ENCODE data around the gene ANTXRL. TPM values are rescaled to one million over a fixed set of nuclear protein-coding genes. Genes with fewer than 3 reads are reported as not detected.
"Not testable (repeated sequence)": the region's sequence is repeated elsewhere in the genome, so short reads cannot be mapped to it uniquely, and the experiment has no call there.

ANTXRL gene
- total RNA-seq, 1 experiment from 2014 or later, result not detected

GRCh38 chr10:46296086-46296485, 9.3 kb downstream of the ANTXRL start:
- H3K4me1 ChIP-seq (ENCODE audit: insufficient read depth, low read length); H3K36me3 ChIP-seq (ENCODE audit: low read depth, low read length); H3K4me3 ChIP-seq (ENCODE audit: low read length); H3K27ac ChIP-seq (ENCODE audit: low read length); DNase-seq; BruUV-seq (replicated peaks); intact Hi-C loops (cut with micrococcal nuclease); H3F3A ChIP-seq (ENCODE audit: low read length, unreplicated experiment); H3K9ac ChIP-seq (ENCODE audit: low read length); H4K20me1 ChIP-seq (ENCODE audit: low read length); H3K9me2 ChIP-seq (replicated peaks; ENCODE audit: low read length); CTCF ChIA-PET; H3K27me3 ChIP-seq (ENCODE audit: low read length); ATAC-seq; H3K4me2 ChIP-seq (ENCODE audit: low read length); POLR2A ChIA-PET (ENCODE audit: unreplicated experiment); H2AFZ ChIP-seq (ENCODE audit: low read length); H3K9me3 ChIP-seq (ENCODE audit: low read length); H3K79me2 ChIP-seq (ENCODE audit: low read length): not testable (repeated sequence)

- Histone ChIP-seq H3K9me3 (ENCODE audit: low read length) (no peaks in the 10 kb centered on the region), H3K4me2 (ENCODE audit: low read length) (no peak overlapping the region), H3K79me2 (ENCODE audit: low read length) (no peaks in the 10 kb centered on the region), H3K27ac (ENCODE audit: low read length) (no peak overlapping the region), H3K36me3 (ENCODE audit: low read depth, low read length) (no peaks in the 10 kb centered on the region), H3K9me2 (replicated peaks; ENCODE audit: low read length) (no peaks in the 10 kb centered on the region), H3K27me3 (ENCODE audit: low read length) (no peaks in the 10 kb centered on the region), H3K9ac (ENCODE audit: low read length) (no peak overlapping the region), H3K4me1 (ENCODE audit: insufficient read depth, low read length) (no peaks in the 10 kb centered on the region), H3K4me3 (ENCODE audit: low read length) (no peak overlapping the region), H3F3A (ENCODE audit: low read length, unreplicated experiment) (no peaks in the 10 kb centered on the region), H4K20me1 (ENCODE audit: low read length) (no peaks in the 10 kb centered on the region), H2AFZ (ENCODE audit: low read length) (no peak overlapping the region)
- TF ChIP-seq EZH2 (IDR thresholded peaks at IDR 0.05; ENCODE audit: low read length, unreplicated experiment) (no peak), EZH2phosphoT487 (IDR thresholded peaks at IDR 0.05; ENCODE audit: borderline replicate concordance, low read length) (no peak), CTCF (conservative IDR thresholded peaks at IDR 0.05; ENCODE audit: low read depth, low read length) (no peak)
- intact Hi-C loops (cut with micrococcal nuclease), result no loop called here
- DNase-seq (no peak), ATAC-seq (no peak)
- BruUV-seq (replicated peaks), result no TSS peak
- CTCF ChIA-PET, result no interaction called here
- POLR2A ChIA-PET (ENCODE audit: unreplicated experiment), result no interaction called here
These were observed 9.9 kb downstream of the ANTXRL start for GRCh38 chr10:46296641-46297141.

GRCh38 chr10:46297406-46298204, 10.8 kb downstream of the ANTXRL start:
- H4K20me1 ChIP-seq (ENCODE audit: low read length), result no peaks in the 10 kb centered on the region
- H3K27me3 ChIP-seq (ENCODE audit: low read length), result no peaks in the 10 kb centered on the region
- H3K4me1 ChIP-seq (ENCODE audit: insufficient read depth, low read length), result no peaks in the 10 kb centered on the region
- ATAC-seq (no peak), DNase-seq (no peak)
- no peaks in the 10 kb centered on the region for H3K9me2 ChIP-seq (replicated peaks; ENCODE audit: low read length)
- no peaks in the 10 kb centered on the region for H3K79me2 ChIP-seq (ENCODE audit: low read length)
- intact Hi-C loops (cut with micrococcal nuclease), result no loop called here
- H3K4me2 ChIP-seq (ENCODE audit: low read length), result no peak overlapping the region
- POLR2A ChIA-PET (ENCODE audit: unreplicated experiment), result no interaction called here
- no peak overlapping the region for H3K27ac ChIP-seq (ENCODE audit: low read length)
- H3K4me3 ChIP-seq (ENCODE audit: low read length), result no peak overlapping the region
- no peaks in the 10 kb centered on the region for H3K36me3 ChIP-seq (ENCODE audit: low read depth, low read length)
- H3K9ac ChIP-seq (ENCODE audit: low read length), result no peak overlapping the region
- no peaks in the 10 kb centered on the region for H3K9me3 ChIP-seq (ENCODE audit: low read length)
- CTCF ChIA-PET, result no interaction called here
- no peak overlapping the region for H2AFZ ChIP-seq (ENCODE audit: low read length)
- BruUV-seq (replicated peaks), result no TSS peak
- H3F3A ChIP-seq (ENCODE audit: low read length, unreplicated experiment), result no peaks in the 10 kb centered on the region
- TF ChIP-seq EZH2phosphoT487 (IDR thresholded peaks at IDR 0.05; ENCODE audit: borderline replicate concordance, low read length) (no peak), CTCF (conservative IDR thresholded peaks at IDR 0.05; ENCODE audit: low read depth, low read length) (no peak), EZH2 (IDR thresholded peaks at IDR 0.05; ENCODE audit: low read length, unreplicated experiment) (no peak)

Measured in PC-3 (cell line).